IMR-90 (cell line): ENCODE measurements around the gene IL18RAP. TPM values are rescaled to one million over a fixed set of nuclear protein-coding genes. Genes with fewer than 3 reads are reported as not detected.

Experiments
- ATAC-seq: fragments of 200-7000 bp; cut with Tn5 transposase; 2 replicates; pipeline ENCODE4 v1.9.1; 2020; ENCODE audit warnings: low read depth, mild to moderate bottlenecking, moderate library complexity
- BruUV-seq: library from RNA; stranded (reverse); fragments of 400-500 nt; replicated peaks from 2 replicates; lab custom pipeline; 2021; lab: Mats Ljungman, UMichigan
- CTCF ChIA-PET: fragments of 300-600 bp; formaldehyde crosslinking; extraction: SDS; loops from one replicate; lab custom pipeline; 2021; ENCODE audit warnings: antibody characterized with exemption; lab: Yijun Ruan, JAX
- POLR2A ChIA-PET: fragments of 300-600 bp; sonication (Branson Sonifier 250); formaldehyde crosslinking; loops from one replicate; lab custom pipeline; 2022; ENCODE audit warnings: antibody characterized with exemption; ENCODE audit not compliant: unreplicated experiment; lab: Charles Lee
- DNase-seq: peaks from one replicate; pipeline ENCODE4 v3.0.0; 2013
- H2AFZ ChIP-seq: replicated peaks from 2 replicates; pipeline ENCODE3; 2013; ENCODE audit warnings: low read length, mild to moderate bottlenecking; ENCODE audit not compliant: poor library complexity
- H2AK5ac ChIP-seq: 2 replicates; pipeline ENCODE4 v1.6.1; 2013; ENCODE audit warnings: low read depth, low read length, inconsistent platforms
- H2AK9ac ChIP-seq: replicated peaks from 2 replicates; pipeline ENCODE3; 2013; ENCODE audit warnings: mild to moderate bottlenecking, low read depth, low read length, moderate library complexity; ENCODE audit not compliant: poor library complexity
- H2BK120ac ChIP-seq: 2 replicates; pipeline ENCODE4 v1.6.1; 2013; ENCODE audit warnings: low read depth, low read length, inconsistent platforms
- H2BK15ac ChIP-seq: 3 replicates; pipeline ENCODE4 v1.6.1; 2013; ENCODE audit warnings: low read depth, low read length, inconsistent platforms
- H2BK20ac ChIP-seq: 2 replicates; pipeline ENCODE4 v1.6.1; 2013; ENCODE audit warnings: low read depth, mild to moderate bottlenecking, inconsistent platforms, low read length, moderate library complexity
- H2BK5ac ChIP-seq: 2 replicates; pipeline ENCODE4 v1.6.1; 2013; ENCODE audit warnings: mild to moderate bottlenecking, low read depth, low read length, inconsistent platforms; ENCODE audit not compliant: poor library complexity, severe bottlenecking
- H3K14ac ChIP-seq: replicated peaks from 2 replicates; pipeline ENCODE4 v1.6.1; 2013; ENCODE audit warnings: low read depth, low read length, inconsistent platforms
- H3K18ac ChIP-seq: 2 replicates; pipeline ENCODE4 v1.6.1; 2013; ENCODE audit warnings: low read depth, low read length, control low read depth
- H3K23ac ChIP-seq: 2 replicates; pipeline ENCODE4 v1.6.1; 2013; ENCODE audit warnings: low read depth, low read length, inconsistent platforms
- H3K27ac ChIP-seq: 2 replicates; pipeline ENCODE4 v1.5.1; 2013; ENCODE audit warnings: mild to moderate bottlenecking, control low read depth, low read length; ENCODE audit not compliant: insufficient read depth
- H3K27me3 ChIP-seq: 2 replicates; pipeline ENCODE4 v1.6.1; 2013; ENCODE audit warnings: low read length; ENCODE audit not compliant: control insufficient read depth, insufficient read depth
- H3K36me3 ChIP-seq: 2 replicates; pipeline ENCODE4 v1.6.1; 2013; ENCODE audit warnings: low read length, mixed read lengths; ENCODE audit not compliant: control insufficient read depth, insufficient read depth
- H3K4ac ChIP-seq: 2 replicates; pipeline ENCODE4 v1.6.1; 2013; ENCODE audit warnings: low read depth, low read length, inconsistent platforms
- H3K4me1 ChIP-seq: 2 replicates; pipeline ENCODE4 v1.6.1; 2013; ENCODE audit warnings: low read length, mixed read lengths; ENCODE audit not compliant: control insufficient read depth, insufficient read depth
- H3K4me2 ChIP-seq: 2 replicates; pipeline ENCODE4 v1.6.1; 2013; ENCODE audit warnings: low read depth, mild to moderate bottlenecking, control low read depth, low read length, moderate library complexity
- H3K4me3 ChIP-seq: 2 replicates; pipeline ENCODE4 v1.5.1; 2013; ENCODE audit warnings: low read depth, mild to moderate bottlenecking, control low read depth, low read length, moderate library complexity; ENCODE audit not compliant: insufficient read depth
- H3K56ac ChIP-seq: 2 replicates; pipeline ENCODE4 v1.6.1; 2013; ENCODE audit warnings: low read length, inconsistent platforms; ENCODE audit not compliant: insufficient read depth; ENCODE audit errors: extremely low read depth
- H3K79me1 ChIP-seq, 2 experiments: 2 replicates each; pipeline ENCODE4 v1.6.1; 2013; ENCODE audit warnings: low read length in 2 of 2, inconsistent platforms in 1 of 2, low read depth in 1 of 2
- H3K9ac ChIP-seq: 2 replicates; pipeline ENCODE4 v1.6.1; 2013; ENCODE audit warnings: low read depth, low read length, control low read depth
- H3K9me1 ChIP-seq: 2 replicates; pipeline ENCODE4 v1.6.1; 2013; ENCODE audit warnings: low read length, inconsistent platforms; ENCODE audit not compliant: insufficient read depth
- H3K9me3 ChIP-seq: 2 replicates; pipeline ENCODE4 v1.6.1; 2013; ENCODE audit warnings: low read length; ENCODE audit not compliant: control insufficient read depth, insufficient read depth
- H4K20me1 ChIP-seq: 2 replicates; pipeline ENCODE4 v1.6.1; 2013; ENCODE audit warnings: low read length, inconsistent platforms; ENCODE audit not compliant: insufficient read depth
- H4K5ac ChIP-seq: 2 replicates; pipeline ENCODE4 v1.6.1; 2013; ENCODE audit warnings: mild to moderate bottlenecking, low read depth, low read length, control low read depth
- H4K8ac ChIP-seq, 2 experiments: 2 replicates each; pipeline ENCODE4 v1.6.1; 2013; ENCODE audit warnings: low read depth in 2 of 2, low read length in 2 of 2, control low read depth in 1 of 2, inconsistent platforms in 1 of 2
- H4K91ac ChIP-seq: 2 replicates; pipeline ENCODE4 v1.6.1; 2013; ENCODE audit warnings: low read depth, low read length, inconsistent platforms; ENCODE audit not compliant: insufficient read depth
- MXI1 ChIP-seq: IDR thresholded peaks from 2 replicates; pipeline ENCODE4 v1.6.1; 2012; ENCODE audit warnings: low read depth, mild to moderate bottlenecking, low read length, moderate library complexity, borderline replicate concordance
- RFX5 ChIP-seq: IDR thresholded peaks from 2 replicates; pipeline ENCODE4 v1.8.0; 2012; ENCODE audit warnings: low read depth, mild to moderate bottlenecking, low read length, moderate library complexity
- WGBS, 2 experiments: methylation state at CpG; one replicate each; pipeline versions ENCODE4 v1.1.5 to v1.1.7; 2013; ENCODE audit warnings: missing lambda C conversion rate in 2 of 2; ENCODE audit not compliant: insufficient read length in 1 of 2; ENCODE audit errors: extremely low coverage in 2 of 2; 5-methylcytosine and 5-hydroxymethylcytosine counted together
- dilution Hi-C: fragments of 300-500 bp; cut with HindIII; formaldehyde crosslinking; loops from one replicate; pipeline ENCODE4 v1.14.3; 2018; ENCODE audit warnings: low sequenced_read_pairs; ENCODE audit not compliant: unreplicated experiment
- in situ Hi-C: fragments of 300-500 bp; cut with MboI; formaldehyde crosslinking; loops from 3 replicates; pipeline ENCODE4 v1.14.3; 2019; ENCODE audit warnings: low sequenced_read_pairs, inconsistent platforms, mixed read lengths
- intact Hi-C: fragments of 100-400 bp; cut with micrococcal nuclease; formaldehyde crosslinking; loops from 2 replicates; pipeline ENCODE4 v1.10.0; 2022
- polyA plus RNA-seq, 3 experiments: library from polyadenylated mRNA; depleted of rRNA; stranded (reverse); fragments of >200 nt; gene quantifications; 2 replicates each; pipeline ENCODE4 v1.2.3, GENCODE V29; 2012; ENCODE audit warnings: low replicate concordance in 1 of 3
- total RNA-seq: library from RNA; depleted of rRNA; stranded (reverse); fragments of >200 nt; gene quantifications from 2 replicates; pipeline ENCODE4 v1.2.3, GENCODE V29; 2012

IL18RAP gene
- total and polyA plus RNA-seq, 2 of the 4 experiments (the other 2 are of a cell fraction) = not detected

DNA sequence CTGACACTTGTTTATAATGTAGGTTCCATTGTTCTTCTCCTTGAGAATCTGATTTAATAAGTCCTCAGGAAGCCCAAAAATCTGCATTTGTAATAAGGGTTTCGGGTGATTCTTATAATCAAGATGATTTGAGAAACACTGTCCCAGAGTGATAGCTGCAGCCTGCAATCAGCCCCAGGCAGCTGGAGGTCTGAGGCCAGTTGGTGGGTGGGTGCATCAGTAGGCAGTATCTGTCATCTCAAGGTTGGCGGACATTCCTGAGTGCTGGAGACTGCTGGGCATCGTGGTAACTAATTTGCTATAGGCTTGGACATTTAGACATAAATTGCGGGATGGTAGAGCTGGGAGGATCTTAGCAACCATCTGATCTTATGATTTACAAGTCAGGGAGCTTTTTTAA lies 2.7 kb upstream of the IL18RAP start:
- H3K27ac ChIP-seq = no peak overlapping the region
- no peak overlapping the region for H3K4ac ChIP-seq
- no peak overlapping the region for H3K4me3 ChIP-seq
- no peak overlapping the region for H3K56ac ChIP-seq
- no peak overlapping the region for H4K8ac ChIP-seq
- H4K5ac ChIP-seq = no peak overlapping the region
- no peaks in the 10 kb centered on the region for H3K9me1 ChIP-seq
- no peaks in the 10 kb centered on the region for H4K20me1 ChIP-seq
- no peak overlapping the region for H4K91ac ChIP-seq
- no peak overlapping the region for H2BK120ac ChIP-seq
- DNase-seq (no peak), ATAC-seq (no peak)
- H3K4me2 ChIP-seq = no peak overlapping the region
- intact Hi-C loops = no loop called here
- H2BK15ac ChIP-seq = no peak overlapping the region
- H3K14ac ChIP-seq = no peak overlapping the region
- H3K36me3 ChIP-seq = no peaks in the 10 kb centered on the region
- CTCF ChIA-PET = no interaction called here
- no peak overlapping the region for H2AK5ac ChIP-seq
- dilution Hi-C loops = no loop called here
- no TSS peak for BruUV-seq
- H2BK5ac ChIP-seq = no peak overlapping the region
- H2BK20ac ChIP-seq = no peak overlapping the region
- peaks cover 24% of the 10 kb centered on the region for H3K27me3 ChIP-seq
- H3K79me1 ChIP-seq = no peaks in the 10 kb centered on the region
- TF ChIP-seq RFX5 (no peak), MXI1 (no peak)
- H3K9ac ChIP-seq = no peak overlapping the region
- no peak overlapping the region for H3K18ac ChIP-seq
- no peak overlapping the region for H2AK9ac ChIP-seq
- H2AFZ ChIP-seq = no peak overlapping the region
- 70% methylated on average over 2 of the region's 4 CpGs; no CpG with 5 or more reads in 1 of the 2 experiments for WGBS, 2 experiments
- H3K23ac ChIP-seq = no peak overlapping the region
- POLR2A ChIA-PET = no interaction called here
- no peaks in the 10 kb centered on the region for H3K9me3 ChIP-seq
- no peaks in the 10 kb centered on the region for H3K4me1 ChIP-seq
- in situ Hi-C loops = no loop called here
